IMR-90 (cell line): Measurements from ENCODE around the gene ANK2. TPM values are rescaled to one million over a fixed set of nuclear protein-coding genes. Genes with fewer than 3 reads are reported as not detected.

Experiments used
- ATAC-seq: fragments of 200-7000 bp; cut with Tn5 transposase; 2 replicates; pipeline ENCODE4 v1.9.1; 2020; ENCODE audit warnings: low read depth, mild to moderate bottlenecking, moderate library complexity
- BruUV-seq: library from RNA; stranded (reverse); fragments of 400-500 nt; replicated peaks from 2 replicates; lab custom pipeline; 2021; lab: Mats Ljungman, UMichigan
- CTCF ChIA-PET: fragments of 300-600 bp; formaldehyde crosslinking; extraction: SDS; loops from one replicate; lab custom pipeline; 2021; ENCODE audit warnings: antibody characterized with exemption; lab: Yijun Ruan, JAX
- POLR2A ChIA-PET: fragments of 300-600 bp; sonication (Branson Sonifier 250); formaldehyde crosslinking; loops from one replicate; lab custom pipeline; 2022; ENCODE audit warnings: antibody characterized with exemption; ENCODE audit not compliant: unreplicated experiment; lab: Charles Lee
- DNase-seq: peaks from one replicate; pipeline ENCODE4 v3.0.0; 2013
- H2AFZ ChIP-seq: replicated peaks from 2 replicates; pipeline ENCODE3; 2013; ENCODE audit warnings: low read length, mild to moderate bottlenecking; ENCODE audit not compliant: poor library complexity
- H2AK5ac ChIP-seq: 2 replicates; pipeline ENCODE4 v1.6.1; 2013; ENCODE audit warnings: low read depth, low read length, inconsistent platforms
- H2AK9ac ChIP-seq: replicated peaks from 2 replicates; pipeline ENCODE3; 2013; ENCODE audit warnings: mild to moderate bottlenecking, low read depth, low read length, moderate library complexity; ENCODE audit not compliant: poor library complexity
- H2BK120ac ChIP-seq: 2 replicates; pipeline ENCODE4 v1.6.1; 2013; ENCODE audit warnings: low read depth, low read length, inconsistent platforms
- H2BK15ac ChIP-seq: 3 replicates; pipeline ENCODE4 v1.6.1; 2013; ENCODE audit warnings: low read depth, low read length, inconsistent platforms
- H2BK20ac ChIP-seq: 2 replicates; pipeline ENCODE4 v1.6.1; 2013; ENCODE audit warnings: low read depth, mild to moderate bottlenecking, inconsistent platforms, low read length, moderate library complexity
- H2BK5ac ChIP-seq: 2 replicates; pipeline ENCODE4 v1.6.1; 2013; ENCODE audit warnings: mild to moderate bottlenecking, low read depth, low read length, inconsistent platforms; ENCODE audit not compliant: poor library complexity, severe bottlenecking
- H3K14ac ChIP-seq: replicated peaks from 2 replicates; pipeline ENCODE4 v1.6.1; 2013; ENCODE audit warnings: low read depth, low read length, inconsistent platforms
- H3K18ac ChIP-seq: 2 replicates; pipeline ENCODE4 v1.6.1; 2013; ENCODE audit warnings: low read depth, low read length, control low read depth
- H3K23ac ChIP-seq: 2 replicates; pipeline ENCODE4 v1.6.1; 2013; ENCODE audit warnings: low read depth, low read length, inconsistent platforms
- H3K27ac ChIP-seq: 2 replicates; pipeline ENCODE4 v1.5.1; 2013; ENCODE audit warnings: mild to moderate bottlenecking, control low read depth, low read length; ENCODE audit not compliant: insufficient read depth
- H3K27me3 ChIP-seq: 2 replicates; pipeline ENCODE4 v1.6.1; 2013; ENCODE audit warnings: low read length; ENCODE audit not compliant: control insufficient read depth, insufficient read depth
- H3K36me3 ChIP-seq: 2 replicates; pipeline ENCODE4 v1.6.1; 2013; ENCODE audit warnings: low read length, mixed read lengths; ENCODE audit not compliant: control insufficient read depth, insufficient read depth
- H3K4ac ChIP-seq: 2 replicates; pipeline ENCODE4 v1.6.1; 2013; ENCODE audit warnings: low read depth, low read length, inconsistent platforms
- H3K4me1 ChIP-seq: 2 replicates; pipeline ENCODE4 v1.6.1; 2013; ENCODE audit warnings: low read length, mixed read lengths; ENCODE audit not compliant: control insufficient read depth, insufficient read depth
- H3K4me2 ChIP-seq: 2 replicates; pipeline ENCODE4 v1.6.1; 2013; ENCODE audit warnings: low read depth, mild to moderate bottlenecking, control low read depth, low read length, moderate library complexity
- H3K4me3 ChIP-seq: 2 replicates; pipeline ENCODE4 v1.5.1; 2013; ENCODE audit warnings: low read depth, mild to moderate bottlenecking, control low read depth, low read length, moderate library complexity; ENCODE audit not compliant: insufficient read depth
- H3K56ac ChIP-seq: 2 replicates; pipeline ENCODE4 v1.6.1; 2013; ENCODE audit warnings: low read length, inconsistent platforms; ENCODE audit not compliant: insufficient read depth; ENCODE audit errors: extremely low read depth
- H3K79me1 ChIP-seq, 2 experiments: 2 replicates each; pipeline ENCODE4 v1.6.1; 2013; ENCODE audit warnings: low read length in 2 of 2, inconsistent platforms in 1 of 2, low read depth in 1 of 2
- H3K9ac ChIP-seq: 2 replicates; pipeline ENCODE4 v1.6.1; 2013; ENCODE audit warnings: low read depth, low read length, control low read depth
- H3K9me1 ChIP-seq: 2 replicates; pipeline ENCODE4 v1.6.1; 2013; ENCODE audit warnings: low read length, inconsistent platforms; ENCODE audit not compliant: insufficient read depth
- H3K9me3 ChIP-seq: 2 replicates; pipeline ENCODE4 v1.6.1; 2013; ENCODE audit warnings: low read length; ENCODE audit not compliant: control insufficient read depth, insufficient read depth
- H4K20me1 ChIP-seq: 2 replicates; pipeline ENCODE4 v1.6.1; 2013; ENCODE audit warnings: low read length, inconsistent platforms; ENCODE audit not compliant: insufficient read depth
- H4K5ac ChIP-seq: 2 replicates; pipeline ENCODE4 v1.6.1; 2013; ENCODE audit warnings: mild to moderate bottlenecking, low read depth, low read length, control low read depth
- H4K8ac ChIP-seq, 2 experiments: 2 replicates each; pipeline ENCODE4 v1.6.1; 2013; ENCODE audit warnings: low read depth in 2 of 2, low read length in 2 of 2, control low read depth in 1 of 2, inconsistent platforms in 1 of 2
- H4K91ac ChIP-seq: 2 replicates; pipeline ENCODE4 v1.6.1; 2013; ENCODE audit warnings: low read depth, low read length, inconsistent platforms; ENCODE audit not compliant: insufficient read depth
- CEBPB ChIP-seq: IDR thresholded peaks from 2 replicates; pipeline ENCODE4 v1.6.1; 2012; ENCODE audit warnings: low read depth, low read length, improper control_type of control experiment
- MAFK ChIP-seq: IDR thresholded peaks from 2 replicates; pipeline ENCODE4 v1.6.1; 2012; ENCODE audit warnings: low read depth, low read length, improper control_type of control experiment
- NFE2L2 ChIP-seq: fragments of 150-350 bp; IDR thresholded peaks from 2 replicates; pipeline ENCODE4 v1.6.1; 2016; ENCODE audit warnings: low read depth, mild to moderate bottlenecking, low read length
- RAD21 ChIP-seq: IDR thresholded peaks from 2 replicates; pipeline ENCODE4 v1.6.1; 2012; ENCODE audit warnings: low read length, improper control_type of control experiment
- USF2 ChIP-seq: fragments of 150-350 bp; IDR thresholded peaks from 2 replicates; pipeline ENCODE4 v1.6.1; 2017; ENCODE audit warnings: mild to moderate bottlenecking, antibody characterized with exemption, low read length, low read depth
- WGBS, 2 experiments: methylation state at CpG; one replicate each; pipeline versions ENCODE4 v1.1.5 to v1.1.7; 2013; ENCODE audit warnings: missing lambda C conversion rate in 2 of 2; ENCODE audit not compliant: insufficient read length in 1 of 2; ENCODE audit errors: extremely low coverage in 2 of 2; 5-methylcytosine and 5-hydroxymethylcytosine counted together
- dilution Hi-C: fragments of 300-500 bp; cut with HindIII; formaldehyde crosslinking; loops from one replicate; pipeline ENCODE4 v1.14.3; 2018; ENCODE audit warnings: low sequenced_read_pairs; ENCODE audit not compliant: unreplicated experiment
- in situ Hi-C: fragments of 300-500 bp; cut with MboI; formaldehyde crosslinking; loops from 3 replicates; pipeline ENCODE4 v1.14.3; 2019; ENCODE audit warnings: low sequenced_read_pairs, inconsistent platforms, mixed read lengths
- intact Hi-C: fragments of 100-400 bp; cut with micrococcal nuclease; formaldehyde crosslinking; loops from 2 replicates; pipeline ENCODE4 v1.10.0; 2022
- polyA plus RNA-seq, 3 experiments: library from polyadenylated mRNA; depleted of rRNA; stranded (reverse); fragments of >200 nt; gene quantifications; 2 replicates each; pipeline ENCODE4 v1.2.3, GENCODE V29; 2012; ENCODE audit warnings: low replicate concordance in 1 of 3
- total RNA-seq: library from RNA; depleted of rRNA; stranded (reverse); fragments of >200 nt; gene quantifications from 2 replicates; pipeline ENCODE4 v1.2.3, GENCODE V29; 2012
- TF ChIP-seq, protein P1 (sequence below): conservative IDR thresholded peaks from 2 replicates; pipeline ENCODE4 v1.5.1; 2012; ENCODE audit warnings: mild to moderate bottlenecking, low read depth, low read length, improper control_type of control experiment

ANK2 gene
- total and polyA plus RNA-seq, 2 of the 4 experiments (the other 2 are of a cell fraction) = 0.82 to 6.6 TPM

DNA sequence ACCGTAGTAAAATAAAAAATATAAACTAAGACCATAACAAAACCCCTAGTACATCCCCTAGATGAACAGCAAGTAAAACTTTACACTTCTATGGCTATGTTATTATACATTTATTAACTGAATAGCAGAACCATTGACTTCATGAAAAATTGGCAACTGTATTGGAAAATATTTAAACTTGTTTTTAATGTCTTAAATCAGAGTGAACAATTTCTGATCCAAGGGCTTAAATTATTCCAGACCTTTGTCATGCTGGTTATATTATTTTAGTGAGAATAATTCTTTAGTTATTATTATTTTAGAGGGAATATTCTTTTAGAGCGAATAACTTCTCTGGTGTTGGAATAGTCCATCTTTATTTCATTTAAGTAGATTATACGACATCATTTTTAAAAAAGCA lies 265.0 kb downstream of the ANK2 start:
- in situ Hi-C loops = no loop called here
- ChIA-PET POLR2A (no interaction called here), CTCF (no interaction called here)
- no peak overlapping the region for H3K23ac ChIP-seq
- no peak overlapping the region for H2BK20ac ChIP-seq
- H3K9me3 ChIP-seq = no peaks in the 10 kb centered on the region
- ATAC-seq (no peak), DNase-seq (no peak)
- H2BK5ac ChIP-seq = no peak overlapping the region
- no peaks in the 10 kb centered on the region for H3K79me1 ChIP-seq
- peaks cover 3% of the 10 kb centered on the region for H3K27me3 ChIP-seq
- H4K20me1 ChIP-seq = no peaks in the 10 kb centered on the region
- H3K56ac ChIP-seq = no peak overlapping the region
- dilution Hi-C loops = no loop called here
- H3K14ac ChIP-seq = no peak overlapping the region
- no peak overlapping the region for H2BK120ac ChIP-seq
- intact Hi-C loops = no loop called here
- H2AK5ac ChIP-seq = no peak overlapping the region
- BruUV-seq = no TSS peak
- no peak overlapping the region for H2AK9ac ChIP-seq
- no peak overlapping the region for H4K5ac ChIP-seq
- no peak overlapping the region for H3K4ac ChIP-seq
- H2BK15ac ChIP-seq = no peak overlapping the region
- no peak overlapping the region for H3K4me3 ChIP-seq
- no peaks in the 10 kb centered on the region for H3K36me3 ChIP-seq
- no peak overlapping the region for H3K27ac ChIP-seq
- WGBS, 2 experiments = no CpG with 5 or more reads among the region's 3 CpGs
- no peak overlapping the region for H4K8ac ChIP-seq
- H3K9ac ChIP-seq = no peak overlapping the region
- H3K4me1 ChIP-seq = no peaks in the 10 kb centered on the region
- no peak overlapping the region for H4K91ac ChIP-seq
- no peak overlapping the region for H3K18ac ChIP-seq
- no peaks in the 10 kb centered on the region for H3K9me1 ChIP-seq
- H2AFZ ChIP-seq = no peak overlapping the region
- no peak overlapping the region for H3K4me2 ChIP-seq
- TF ChIP-seq MAFK (no peak), CEBPB (no peak), NFE2L2 (no peak), USF2 (no peak), RAD21 (no peak)
- TF ChIP-seq, protein P1, sequence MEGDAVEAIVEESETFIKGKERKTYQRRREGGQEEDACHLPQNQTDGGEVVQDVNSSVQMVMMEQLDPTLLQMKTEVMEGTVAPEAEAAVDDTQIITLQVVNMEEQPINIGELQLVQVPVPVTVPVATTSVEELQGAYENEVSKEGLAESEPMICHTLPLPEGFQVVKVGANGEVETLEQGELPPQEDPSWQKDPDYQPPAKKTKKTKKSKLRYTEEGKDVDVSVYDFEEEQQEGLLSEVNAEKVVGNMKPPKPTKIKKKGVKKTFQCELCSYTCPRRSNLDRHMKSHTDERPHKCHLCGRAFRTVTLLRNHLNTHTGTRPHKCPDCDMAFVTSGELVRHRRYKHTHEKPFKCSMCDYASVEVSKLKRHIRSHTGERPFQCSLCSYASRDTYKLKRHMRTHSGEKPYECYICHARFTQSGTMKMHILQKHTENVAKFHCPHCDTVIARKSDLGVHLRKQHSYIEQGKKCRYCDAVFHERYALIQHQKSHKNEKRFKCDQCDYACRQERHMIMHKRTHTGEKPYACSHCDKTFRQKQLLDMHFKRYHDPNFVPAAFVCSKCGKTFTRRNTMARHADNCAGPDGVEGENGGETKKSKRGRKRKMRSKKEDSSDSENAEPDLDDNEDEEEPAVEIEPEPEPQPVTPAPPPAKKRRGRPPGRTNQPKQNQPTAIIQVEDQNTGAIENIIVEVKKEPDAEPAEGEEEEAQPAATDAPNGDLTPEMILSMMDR = no peak
